Stimulated activated CD4-positive, alpha-beta T cell treated with anti-CD3 and anti-CD28 coated beads, Interleukin-12 subunit alpha, Interleukin-12 subunit beta, amount 100 ng/mL, for 4 hours (primary cell): Measurements from ENCODE around the gene MSMB.
A peak's percentile ranks its signal among the peaks of the same experiment; 100 is the strongest.

Source experiments
- DNase-seq: peaks from one replicate; pipeline ENCODE4 v3.0.0-alpha.2; 2020

Gene MSMB

GRCh38 chr10:46031648-46032532 is 14.2 kb downstream of the MSMB start:
- DNase-seq: no peak

GRCh38 chr10:46030091-46030937 is 15.8 kb downstream of the MSMB start, which contains the start of gene NCOA4:
NCOA4 (minus strand) TSS chr10:46030623; CDS start chr10:46016680, 13,943 bp downstream.
- peak; percentile 93 for DNase-seq

- DNase-seq: no peak
Measured at GRCh38 chr10:46029461-46030030, 16.5 kb downstream of the MSMB start.

- DNase-seq: no peak
Measured at GRCh38 chr10:46028584-46029460, 17.2 kb downstream of the MSMB start.

- no peak for DNase-seq
Measured at GRCh38 chr10:46026106-46026505, 20.0 kb downstream of the MSMB start.

GRCh38 chr10:46025406-46025805 is 20.7 kb downstream of the MSMB start:
- DNase-seq: no peak

- no peak for DNase-seq
Measured at GRCh38 chr10:46024948-46025347, 21.1 kb downstream of the MSMB start.

GRCh38 chr10:46022978-46023702 is 22.9 kb downstream of the MSMB start:
- DNase-seq: peak; percentile 68

GRCh38 chr10:46020344-46020657 is 25.8 kb downstream of the MSMB start:
- DNase-seq: no peak

GRCh38 chr10:46019569-46020343 is 26.3 kb downstream of the MSMB start:
- DNase-seq: no peak

- no peak for DNase-seq
Measured at GRCh38 chr10:46019177-46019528, 26.9 kb downstream of the MSMB start.

- no peak for DNase-seq
Measured at GRCh38 chr10:46018453-46019176, 27.5 kb downstream of the MSMB start.

GRCh38 chr10:46017733-46018132 is 28.3 kb downstream of the MSMB start:
- no peak for DNase-seq

GRCh38 chr10:46016811-46017210 is 29.3 kb downstream of the MSMB start:
- no peak for DNase-seq

GRCh38 chr10:46016190-46016589 is 29.9 kb downstream of the MSMB start:
- no peak for DNase-seq

GRCh38 chr10:46014683-46015405 is 31.2 kb downstream of the MSMB start:
- no peak for DNase-seq

GRCh38 chr10:46014206-46014605 is 31.9 kb downstream of the MSMB start:
- DNase-seq: no peak

GRCh38 chr10:46012746-46013145 is 33.3 kb downstream of the MSMB start:
- DNase-seq: no peak

GRCh38 chr10:46006219-46006618 is 39.9 kb downstream of the MSMB start:
- DNase-seq: no peak

- no peak for DNase-seq
Measured at GRCh38 chr10:46005383-46005782, 40.7 kb downstream of the MSMB start.
